ENCODE data around the gene CNTNAP1.
"Not testable (repeated sequence)": the region's sequence is repeated elsewhere in the genome, so short reads cannot be mapped to it uniquely, and the experiment has no call there.

CNTNAP1 gene

GRCh38 chr17:42681976-42682721 lies at the start of gene CNTNAP1:
Gene CNTNAP1, plus strand, starts transcription at chr17:42682531. Its CDS starts 299 bp downstream, at chr17:42682830.
- DNase-seq (ENCODE audit: low spot score) = no peak

- DNase-seq (ENCODE audit: low spot score) = no peak
Observed at GRCh38 chr17:42632949-42633444, 49.3 kb upstream of the CNTNAP1 start.

GRCh38 chr17:42639525-42640113 lies 42.7 kb upstream of the CNTNAP1 start:
- no peak for DNase-seq (ENCODE audit: low spot score)

- DNase-seq (ENCODE audit: low spot score) = no peak
Observed at GRCh38 chr17:42640121-42640520, 42.2 kb upstream of the CNTNAP1 start.

- no peak for DNase-seq (ENCODE audit: low spot score)
Observed at GRCh38 chr17:42642336-42642735, 40.0 kb upstream of the CNTNAP1 start.

GRCh38 chr17:42647778-42648177 lies 34.6 kb upstream of the CNTNAP1 start:
- DNase-seq (ENCODE audit: low spot score) = no peak

GRCh38 chr17:42651392-42651791 lies 30.9 kb upstream of the CNTNAP1 start:
- no peak for DNase-seq (ENCODE audit: low spot score)

- DNase-seq (ENCODE audit: low spot score) = no peak
Observed at GRCh38 chr17:42653179-42654124, 28.9 kb upstream of the CNTNAP1 start.

GRCh38 chr17:42655528-42655927 lies 26.8 kb upstream of the CNTNAP1 start:
- DNase-seq (ENCODE audit: low spot score) = no peak

GRCh38 chr17:42657824-42658588 lies 24.3 kb upstream of the CNTNAP1 start:
- no peak for DNase-seq (ENCODE audit: low spot score)

GRCh38 chr17:42659079-42659931 lies 23.0 kb upstream of the CNTNAP1 start, which contains the start of gene TUBG2:
Gene TUBG2, plus strand, starts transcription at chr17:42659284. Its CDS starts 220 bp downstream, at chr17:42659504.
- peak; percentile 83 for DNase-seq (ENCODE audit: low spot score)

GRCh38 chr17:42659932-42660274 lies 22.4 kb upstream of the CNTNAP1 start:
- DNase-seq (ENCODE audit: low spot score) = not testable (repeated sequence)

GRCh38 chr17:42660692-42661345 lies 21.5 kb upstream of the CNTNAP1 start:
- DNase-seq (ENCODE audit: low spot score) = no peak

- DNase-seq (ENCODE audit: low spot score) = no peak
Observed at GRCh38 chr17:42665581-42666001, 16.7 kb upstream of the CNTNAP1 start.

GRCh38 chr17:42666126-42666525 lies 16.2 kb upstream of the CNTNAP1 start:
- DNase-seq (ENCODE audit: low spot score) = not testable (repeated sequence)

GRCh38 chr17:42667088-42667951 lies 15.0 kb upstream of the CNTNAP1 start:
- DNase-seq (ENCODE audit: low spot score) = no peak

GRCh38 chr17:42669705-42669976 lies 12.7 kb upstream of the CNTNAP1 start:
- no peak for DNase-seq (ENCODE audit: low spot score)

GRCh38 chr17:42669977-42670788 lies 12.1 kb upstream of the CNTNAP1 start:
- DNase-seq (ENCODE audit: low spot score) = no peak
